IMR-90 (cell line): ENCODE data around the gene SGCE. TPM values are rescaled to one million over a fixed set of nuclear protein-coding genes. Genes with fewer than 3 reads are reported as not detected.

ENCODE experiments used
- ATAC-seq: fragments of 200-7000 bp; cut with Tn5 transposase; 2 replicates; pipeline ENCODE4 v1.9.1; 2020; ENCODE audit warnings: low read depth, mild to moderate bottlenecking, moderate library complexity
- BruUV-seq: library from RNA; stranded (reverse); fragments of 400-500 nt; replicated peaks from 2 replicates; lab custom pipeline; 2021; lab: Mats Ljungman, UMichigan
- CTCF ChIA-PET: fragments of 300-600 bp; formaldehyde crosslinking; extraction: SDS; loops from one replicate; lab custom pipeline; 2021; ENCODE audit warnings: antibody characterized with exemption; lab: Yijun Ruan, JAX
- POLR2A ChIA-PET: fragments of 300-600 bp; sonication (Branson Sonifier 250); formaldehyde crosslinking; loops from one replicate; lab custom pipeline; 2022; ENCODE audit warnings: antibody characterized with exemption; ENCODE audit not compliant: unreplicated experiment; lab: Charles Lee
- DNase-seq: peaks from one replicate; pipeline ENCODE4 v3.0.0; 2013
- H2AFZ ChIP-seq: replicated peaks from 2 replicates; pipeline ENCODE3; 2013; ENCODE audit warnings: low read length, mild to moderate bottlenecking; ENCODE audit not compliant: poor library complexity
- H2AK5ac ChIP-seq: 2 replicates; pipeline ENCODE4 v1.6.1; 2013; ENCODE audit warnings: low read depth, low read length, inconsistent platforms
- H2AK9ac ChIP-seq: replicated peaks from 2 replicates; pipeline ENCODE3; 2013; ENCODE audit warnings: mild to moderate bottlenecking, low read depth, low read length, moderate library complexity; ENCODE audit not compliant: poor library complexity
- H2BK120ac ChIP-seq: 2 replicates; pipeline ENCODE4 v1.6.1; 2013; ENCODE audit warnings: low read depth, low read length, inconsistent platforms
- H2BK15ac ChIP-seq: 3 replicates; pipeline ENCODE4 v1.6.1; 2013; ENCODE audit warnings: low read depth, low read length, inconsistent platforms
- H2BK20ac ChIP-seq: 2 replicates; pipeline ENCODE4 v1.6.1; 2013; ENCODE audit warnings: low read depth, mild to moderate bottlenecking, inconsistent platforms, low read length, moderate library complexity
- H2BK5ac ChIP-seq: 2 replicates; pipeline ENCODE4 v1.6.1; 2013; ENCODE audit warnings: mild to moderate bottlenecking, low read depth, low read length, inconsistent platforms; ENCODE audit not compliant: poor library complexity, severe bottlenecking
- H3K14ac ChIP-seq: replicated peaks from 2 replicates; pipeline ENCODE4 v1.6.1; 2013; ENCODE audit warnings: low read depth, low read length, inconsistent platforms
- H3K18ac ChIP-seq: 2 replicates; pipeline ENCODE4 v1.6.1; 2013; ENCODE audit warnings: low read depth, low read length, control low read depth
- H3K23ac ChIP-seq: 2 replicates; pipeline ENCODE4 v1.6.1; 2013; ENCODE audit warnings: low read depth, low read length, inconsistent platforms
- H3K27ac ChIP-seq: 2 replicates; pipeline ENCODE4 v1.5.1; 2013; ENCODE audit warnings: mild to moderate bottlenecking, control low read depth, low read length; ENCODE audit not compliant: insufficient read depth
- H3K27me3 ChIP-seq: 2 replicates; pipeline ENCODE4 v1.6.1; 2013; ENCODE audit warnings: low read length; ENCODE audit not compliant: control insufficient read depth, insufficient read depth
- H3K36me3 ChIP-seq: 2 replicates; pipeline ENCODE4 v1.6.1; 2013; ENCODE audit warnings: low read length, mixed read lengths; ENCODE audit not compliant: control insufficient read depth, insufficient read depth
- H3K4ac ChIP-seq: 2 replicates; pipeline ENCODE4 v1.6.1; 2013; ENCODE audit warnings: low read depth, low read length, inconsistent platforms
- H3K4me1 ChIP-seq: 2 replicates; pipeline ENCODE4 v1.6.1; 2013; ENCODE audit warnings: low read length, mixed read lengths; ENCODE audit not compliant: control insufficient read depth, insufficient read depth
- H3K4me2 ChIP-seq: 2 replicates; pipeline ENCODE4 v1.6.1; 2013; ENCODE audit warnings: low read depth, mild to moderate bottlenecking, control low read depth, low read length, moderate library complexity
- H3K4me3 ChIP-seq: 2 replicates; pipeline ENCODE4 v1.5.1; 2013; ENCODE audit warnings: low read depth, mild to moderate bottlenecking, control low read depth, low read length, moderate library complexity; ENCODE audit not compliant: insufficient read depth
- H3K56ac ChIP-seq: 2 replicates; pipeline ENCODE4 v1.6.1; 2013; ENCODE audit warnings: low read length, inconsistent platforms; ENCODE audit not compliant: insufficient read depth; ENCODE audit errors: extremely low read depth
- H3K79me1 ChIP-seq, 2 experiments: 2 replicates each; pipeline ENCODE4 v1.6.1; 2013; ENCODE audit warnings: low read length in 2 of 2, inconsistent platforms in 1 of 2, low read depth in 1 of 2
- H3K9ac ChIP-seq: 2 replicates; pipeline ENCODE4 v1.6.1; 2013; ENCODE audit warnings: low read depth, low read length, control low read depth
- H3K9me1 ChIP-seq: 2 replicates; pipeline ENCODE4 v1.6.1; 2013; ENCODE audit warnings: low read length, inconsistent platforms; ENCODE audit not compliant: insufficient read depth
- H3K9me3 ChIP-seq: 2 replicates; pipeline ENCODE4 v1.6.1; 2013; ENCODE audit warnings: low read length; ENCODE audit not compliant: control insufficient read depth, insufficient read depth
- H4K20me1 ChIP-seq: 2 replicates; pipeline ENCODE4 v1.6.1; 2013; ENCODE audit warnings: low read length, inconsistent platforms; ENCODE audit not compliant: insufficient read depth
- H4K5ac ChIP-seq: 2 replicates; pipeline ENCODE4 v1.6.1; 2013; ENCODE audit warnings: mild to moderate bottlenecking, low read depth, low read length, control low read depth
- H4K8ac ChIP-seq, 2 experiments: 2 replicates each; pipeline ENCODE4 v1.6.1; 2013; ENCODE audit warnings: low read depth in 2 of 2, low read length in 2 of 2, control low read depth in 1 of 2, inconsistent platforms in 1 of 2
- H4K91ac ChIP-seq: 2 replicates; pipeline ENCODE4 v1.6.1; 2013; ENCODE audit warnings: low read depth, low read length, inconsistent platforms; ENCODE audit not compliant: insufficient read depth
- CEBPB ChIP-seq: IDR thresholded peaks from 2 replicates; pipeline ENCODE4 v1.6.1; 2012; ENCODE audit warnings: low read depth, low read length, improper control_type of control experiment
- CTCF ChIP-seq: conservative IDR thresholded peaks from 2 replicates; pipeline ENCODE4 v1.5.1; 2012; ENCODE audit warnings: mild to moderate bottlenecking, low read depth, low read length, improper control_type of control experiment
- ELK1 ChIP-seq: fragments of 150-350 bp; IDR thresholded peaks from 2 replicates; pipeline ENCODE4 v1.6.1; 2016; ENCODE audit warnings: low read depth, mild to moderate bottlenecking, low read length, moderate library complexity, borderline replicate concordance
- FOS ChIP-seq: fragments of 150-350 bp; IDR thresholded peaks from 2 replicates; pipeline ENCODE4 v1.6.1; 2016; ENCODE audit warnings: low read depth, low read length
- MAFK ChIP-seq: IDR thresholded peaks from 2 replicates; pipeline ENCODE4 v1.6.1; 2012; ENCODE audit warnings: low read depth, low read length, improper control_type of control experiment
- MAZ ChIP-seq: IDR thresholded peaks from 2 replicates; pipeline ENCODE4 v1.6.1; 2012; ENCODE audit warnings: low read depth, mild to moderate bottlenecking, low read length, improper control_type of control experiment, moderate library complexity, borderline replicate concordance
- MXI1 ChIP-seq: IDR thresholded peaks from 2 replicates; pipeline ENCODE4 v1.6.1; 2012; ENCODE audit warnings: low read depth, mild to moderate bottlenecking, low read length, moderate library complexity, borderline replicate concordance
- NFE2L2 ChIP-seq: fragments of 150-350 bp; IDR thresholded peaks from 2 replicates; pipeline ENCODE4 v1.6.1; 2016; ENCODE audit warnings: low read depth, mild to moderate bottlenecking, low read length
- POLR2A ChIP-seq: IDR thresholded peaks from 2 replicates; pipeline ENCODE4 v1.6.1; 2012; ENCODE audit warnings: mild to moderate bottlenecking, low read depth, low read length
- RCOR1 ChIP-seq: IDR thresholded peaks from 2 replicates; pipeline ENCODE4 v1.6.1; 2012; ENCODE audit warnings: mild to moderate bottlenecking, low read length, improper control_type of control experiment; ENCODE audit not compliant: insufficient replicate concordance
- RFX5 ChIP-seq: IDR thresholded peaks from 2 replicates; pipeline ENCODE4 v1.8.0; 2012; ENCODE audit warnings: low read depth, mild to moderate bottlenecking, low read length, moderate library complexity
- SMC3 ChIP-seq: fragments of 150-350 bp; IDR thresholded peaks from 2 replicates; pipeline ENCODE4 v1.6.1; 2016; ENCODE audit warnings: low read depth, mild to moderate bottlenecking, antibody characterized with exemption, low read length, moderate library complexity
- WGBS, 2 experiments: methylation state at CpG; one replicate each; pipeline versions ENCODE4 v1.1.5 to v1.1.7; 2013; ENCODE audit warnings: missing lambda C conversion rate in 2 of 2; ENCODE audit not compliant: insufficient read length in 1 of 2; ENCODE audit errors: extremely low coverage in 2 of 2; 5-methylcytosine and 5-hydroxymethylcytosine counted together
- dilution Hi-C: fragments of 300-500 bp; cut with HindIII; formaldehyde crosslinking; loops from one replicate; pipeline ENCODE4 v1.14.3; 2018; ENCODE audit warnings: low sequenced_read_pairs; ENCODE audit not compliant: unreplicated experiment
- in situ Hi-C: fragments of 300-500 bp; cut with MboI; formaldehyde crosslinking; loops from 3 replicates; pipeline ENCODE4 v1.14.3; 2019; ENCODE audit warnings: low sequenced_read_pairs, inconsistent platforms, mixed read lengths
- intact Hi-C: fragments of 100-400 bp; cut with micrococcal nuclease; formaldehyde crosslinking; loops from 2 replicates; pipeline ENCODE4 v1.10.0; 2022
- polyA plus RNA-seq, 3 experiments: library from polyadenylated mRNA; depleted of rRNA; stranded (reverse); fragments of >200 nt; gene quantifications; 2 replicates each; pipeline ENCODE4 v1.2.3, GENCODE V29; 2012; ENCODE audit warnings: low replicate concordance in 1 of 3
- total RNA-seq: library from RNA; depleted of rRNA; stranded (reverse); fragments of >200 nt; gene quantifications from 2 replicates; pipeline ENCODE4 v1.2.3, GENCODE V29; 2012

Gene SGCE
- total and polyA plus RNA-seq, 2 of the 4 experiments (the other 2 are of a cell fraction): 39.4 to 40.5 TPM

- Histone ChIP-seq H4K5ac (no peak overlapping the region), H4K20me1 (peaks cover 9% of the 10 kb centered on the region; the same call in 1 of the 2 replicates), H3K4me2 (no peak overlapping the region), H2BK120ac (no peak overlapping the region), H3K9me3 (no peaks in the 10 kb centered on the region), H3K27ac (no peak overlapping the region), H2BK20ac (no peak overlapping the region), H3K36me3 (no peaks in the 10 kb centered on the region), H2AK9ac (no peak overlapping the region), H3K4me3 (no peak overlapping the region), H3K18ac (no peak overlapping the region), H4K91ac (no peak overlapping the region), H3K56ac (no peak overlapping the region), H3K23ac (no peak overlapping the region), H3K27me3 (no peaks in the 10 kb centered on the region), H4K8ac (no peak overlapping the region), H3K4ac (no peak overlapping the region), H2BK15ac (no peak overlapping the region), H3K14ac (no peak overlapping the region), H3K79me1 (peaks cover 3 to 13% of the 10 kb centered on the region in 2 experiments; a peak in 2 of 4 replicates), H2AFZ (no peak overlapping the region), H2BK5ac (no peak overlapping the region), H2AK5ac (no peak overlapping the region), H3K4me1 (peaks cover 2% of the 10 kb centered on the region; the same call in 1 of the 2 replicates), H3K9ac (no peak overlapping the region), H3K9me1 (no peaks in the 10 kb centered on the region)
- dilution Hi-C loops: no loop called here
- in situ Hi-C loops: no loop called here
- TF ChIP-seq CTCF: no peak
- TF ChIP-seq RCOR1: no peak
- no peak for TF ChIP-seq POLR2A
- TF ChIP-seq NFE2L2: no peak
- no peak for TF ChIP-seq CEBPB
- no peak for TF ChIP-seq FOS
- TF ChIP-seq MAZ: no peak
- no peak for TF ChIP-seq ELK1
- TF ChIP-seq MAFK: no peak
- no peak for TF ChIP-seq SMC3
- TF ChIP-seq MXI1: no peak
- TF ChIP-seq RFX5: no peak
- intact Hi-C loops: no loop called here
- ChIA-PET CTCF (no interaction called here), POLR2A (no interaction called here)
- ATAC-seq: no peak
- no CpG with 5 or more reads among the region's 4 CpGs for WGBS, 2 experiments
- no peak for DNase-seq
- BruUV-seq: no TSS peak
Measured at GRCh38 chr7:94630855-94631254, 25.1 kb downstream of the SGCE start.
